T47D (cell line): ENCODE data around the gene ARHGAP18.

Experiments
- DNase-seq, 2 experiments: peaks; one replicate each; pipeline versions ENCODE4 v3.0.0 to v3.0.0-alpha.2; 2011 to 2012; ENCODE audit warnings: low read depth in 1 of 2, low spot score in 1 of 2
- JUND ChIP-seq: IDR thresholded peaks from 2 replicates; pipeline ENCODE4 v1.6.1; 2012; ENCODE audit warnings: low read depth
- in situ Hi-C: cut with HindIII; loops from 2 replicates; pipeline ENCODE4 v1.10.0; 2016; ENCODE audit warnings: low sequenced_read_pairs, low pct_unique_long_range_greater_than_20kb

Gene ARHGAP18

DNA sequence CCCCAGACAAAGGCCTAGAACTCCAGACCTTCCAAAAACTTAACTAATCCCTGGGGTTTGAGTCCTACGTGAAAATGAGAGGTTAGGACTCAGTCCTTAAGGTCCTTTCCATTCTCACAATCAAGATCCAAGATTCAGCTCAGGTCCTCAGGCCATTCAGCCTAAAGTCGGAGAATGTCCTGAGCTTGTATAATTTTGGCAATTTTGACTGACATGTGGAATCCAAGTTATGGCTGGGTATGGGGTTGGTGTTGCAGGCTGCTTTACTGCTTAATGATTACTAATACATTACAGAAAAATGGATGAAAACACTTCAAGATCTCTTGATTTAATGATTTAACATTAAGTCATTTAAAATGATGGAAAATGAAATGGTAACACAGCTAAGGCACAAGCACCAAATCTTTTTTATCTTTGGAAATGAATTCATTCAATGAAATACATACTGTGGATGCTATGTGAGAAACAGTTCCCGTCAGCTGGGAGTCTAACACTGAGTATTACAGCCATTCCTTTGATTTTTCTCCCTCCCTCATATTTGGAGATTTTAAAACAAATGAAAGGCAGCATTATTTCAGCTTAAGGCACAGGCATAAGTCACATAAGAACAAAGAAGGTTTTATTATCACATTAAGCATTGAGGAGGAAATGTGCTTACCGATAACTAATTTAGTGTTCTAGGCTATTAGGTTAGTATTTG is 1.3 kb downstream of the ARHGAP18 start:
- no peak for TF ChIP-seq JUND
- no peak for DNase-seq
- in situ Hi-C loops = no loop called here

DNA sequence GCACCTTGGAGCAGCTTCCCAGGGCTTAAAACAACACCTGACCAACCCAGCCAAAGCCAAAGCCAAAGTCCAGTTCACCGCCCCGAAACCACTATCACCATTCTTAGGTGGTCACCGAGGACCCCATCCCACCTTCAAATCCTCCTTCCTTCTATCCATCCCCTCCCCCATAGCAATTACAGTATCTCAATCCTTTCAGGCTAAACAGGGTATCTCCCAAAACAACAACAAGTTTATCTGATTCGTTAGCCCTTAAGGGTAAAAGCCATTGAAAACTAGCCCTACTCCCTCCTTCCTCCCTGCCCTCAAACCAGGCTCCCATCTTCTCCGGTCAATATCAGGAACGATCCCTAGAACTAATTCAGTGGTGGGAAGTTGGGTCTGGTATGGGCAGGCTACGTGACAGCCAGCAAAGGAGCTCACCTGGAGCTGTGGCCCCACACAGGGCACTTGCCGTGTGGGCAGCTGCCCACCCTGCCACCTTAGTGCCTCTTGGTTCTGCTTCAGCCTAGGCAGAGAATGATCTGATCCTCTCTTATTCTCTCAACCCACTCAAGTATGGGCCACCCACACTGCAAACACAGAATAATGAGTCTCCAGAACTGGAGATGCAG is 2.0 kb downstream of the ARHGAP18 start:
- no peak for TF ChIP-seq JUND
- no peak for DNase-seq
- in situ Hi-C loops = no loop called here

- TF ChIP-seq JUND = no peak
- in situ Hi-C loops = no loop called here
Observed at GRCh38 chr6:129707028-129707427, 2.9 kb downstream of the ARHGAP18 start.

GRCh38 chr6:129705212-129705611 is 4.8 kb downstream of the ARHGAP18 start:
- TF ChIP-seq JUND = no peak
- in situ Hi-C loops = no loop called here
- DNase-seq = no peak

More at GRCh38 chr6:129707028-129707427, 2.9 kb downstream of the ARHGAP18 start:
- no peak for DNase-seq

GRCh38 chr6:129704708-129705107 is 5.3 kb downstream of the ARHGAP18 start:
- DNase-seq = no peak
- TF ChIP-seq JUND = no peak
- in situ Hi-C loops = no loop called here

DNA sequence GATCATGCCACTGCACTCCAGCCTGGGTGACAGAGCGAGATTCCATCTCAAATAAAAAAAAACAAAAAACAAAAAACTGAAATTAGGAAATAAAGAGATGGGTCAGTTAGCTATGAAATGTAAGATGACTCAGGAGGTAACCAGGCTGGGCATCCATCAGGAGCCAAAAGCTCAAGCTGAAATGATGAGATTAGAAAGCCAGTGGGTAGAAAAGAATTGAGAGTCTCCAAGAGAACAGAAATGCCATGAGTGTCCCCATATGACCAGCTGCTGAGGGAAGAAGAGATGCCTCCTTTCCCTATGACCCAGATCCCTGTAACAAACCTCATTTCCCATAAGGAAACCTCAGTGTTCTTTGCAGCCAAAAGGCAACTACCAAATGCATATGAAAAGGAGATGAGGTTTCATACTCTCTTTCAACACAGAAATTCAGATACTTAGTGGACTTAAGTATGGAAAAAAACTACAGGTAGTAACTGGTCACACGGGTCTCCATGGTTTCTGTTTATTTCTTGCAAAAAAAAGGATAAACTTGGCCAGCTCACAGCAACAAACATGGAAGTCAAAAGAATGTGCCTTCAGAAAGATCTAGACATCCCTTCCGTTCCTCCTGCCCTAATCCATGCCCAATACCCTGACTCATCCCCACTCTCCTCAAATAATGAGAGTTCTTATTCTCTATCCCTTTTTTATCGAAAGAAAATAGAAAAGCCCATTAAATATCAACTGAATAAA is 8.1 kb downstream of the ARHGAP18 start:
- in situ Hi-C loops = no loop called here
- no peak for TF ChIP-seq JUND
- DNase-seq = no peak

DNA sequence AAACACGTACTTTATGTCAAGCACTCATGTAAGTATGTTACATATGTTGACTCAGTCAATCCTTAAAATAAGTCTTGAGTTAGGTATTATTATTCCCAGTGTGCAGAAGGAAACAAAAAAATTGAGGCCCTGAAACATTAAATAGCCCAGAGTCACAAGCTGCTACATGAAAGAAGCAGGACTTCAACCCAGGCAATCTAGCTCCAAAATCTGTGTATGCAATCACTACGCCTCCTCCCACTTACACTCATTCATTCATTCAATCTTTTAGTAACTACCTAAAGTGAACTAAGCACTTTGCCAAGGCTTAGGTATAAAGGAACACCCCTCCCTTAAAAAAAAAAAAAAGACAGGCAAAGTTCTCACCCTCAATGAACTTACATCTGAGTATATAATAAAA is 9.3 kb downstream of the ARHGAP18 start:
- no peak for TF ChIP-seq JUND
- in situ Hi-C loops = no loop called here
- no peak for DNase-seq

- TF ChIP-seq JUND = no peak
- DNase-seq = no peak
- in situ Hi-C loops = no loop called here
Observed at GRCh38 chr6:129699659-129700058, 10.3 kb downstream of the ARHGAP18 start.

DNA sequence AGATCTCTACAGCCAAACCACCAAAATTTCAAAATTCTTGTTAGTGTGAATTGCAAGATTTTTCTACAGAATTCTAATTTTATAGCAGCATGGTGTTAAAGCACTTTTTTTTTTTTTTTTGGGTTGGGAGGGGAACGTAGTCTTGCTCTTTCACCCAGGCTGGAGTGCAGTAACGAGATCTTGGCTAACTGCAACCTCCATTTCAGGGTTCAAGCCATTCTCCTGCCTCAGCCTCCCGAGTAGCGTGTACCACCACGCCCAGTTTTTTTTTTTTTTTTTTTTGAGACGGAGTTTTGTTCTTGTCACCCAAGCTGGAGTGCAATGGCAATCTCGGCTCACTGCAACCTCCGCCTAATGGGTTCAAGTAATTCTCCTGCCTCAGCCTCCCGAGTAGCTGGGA is 11.5 kb downstream of the ARHGAP18 start:
- no peak for TF ChIP-seq JUND
- DNase-seq = no peak
- in situ Hi-C loops = no loop called here

DNA sequence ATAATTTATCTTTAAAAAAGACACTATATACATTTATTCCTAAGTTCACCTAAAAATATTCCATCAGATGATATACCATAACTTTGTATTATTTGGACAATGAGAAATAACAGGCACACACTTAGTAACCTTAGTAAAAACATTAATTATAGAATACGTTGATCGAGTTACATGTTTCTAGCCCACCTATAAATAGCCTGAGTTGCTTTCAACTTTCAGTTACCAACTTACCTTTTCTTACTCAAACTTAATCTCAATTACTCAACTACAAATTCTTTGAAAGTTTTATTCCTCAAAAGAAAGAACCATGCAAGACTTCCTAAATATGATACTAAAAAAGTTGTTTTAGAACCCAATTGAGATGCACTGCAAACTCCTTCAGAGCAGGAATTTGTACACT is 12.2 kb downstream of the ARHGAP18 start:
- in situ Hi-C loops = no loop called here
- no peak for TF ChIP-seq JUND
- DNase-seq = no peak

DNA sequence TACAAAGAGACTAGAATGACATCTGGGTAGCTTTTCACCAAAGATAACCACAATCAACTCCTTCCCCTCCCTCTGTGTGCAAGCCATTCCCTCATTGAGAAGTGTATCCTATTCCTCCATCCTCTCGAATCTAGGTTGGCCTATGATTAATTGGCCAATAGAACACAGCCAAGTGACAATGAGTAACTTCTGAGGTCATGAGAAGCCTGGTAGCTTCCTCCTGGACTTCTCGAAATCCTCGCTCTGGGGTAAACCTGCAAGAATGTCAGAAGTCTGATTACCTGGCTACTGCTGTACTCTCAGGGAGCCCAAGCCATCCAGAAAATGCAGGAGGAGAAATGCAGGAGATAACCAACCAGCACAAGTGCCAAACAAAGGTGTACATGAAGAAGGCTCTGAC is 13.1 kb downstream of the ARHGAP18 start:
- TF ChIP-seq JUND = no peak
- DNase-seq = no peak
- in situ Hi-C loops = no loop called here

DNA sequence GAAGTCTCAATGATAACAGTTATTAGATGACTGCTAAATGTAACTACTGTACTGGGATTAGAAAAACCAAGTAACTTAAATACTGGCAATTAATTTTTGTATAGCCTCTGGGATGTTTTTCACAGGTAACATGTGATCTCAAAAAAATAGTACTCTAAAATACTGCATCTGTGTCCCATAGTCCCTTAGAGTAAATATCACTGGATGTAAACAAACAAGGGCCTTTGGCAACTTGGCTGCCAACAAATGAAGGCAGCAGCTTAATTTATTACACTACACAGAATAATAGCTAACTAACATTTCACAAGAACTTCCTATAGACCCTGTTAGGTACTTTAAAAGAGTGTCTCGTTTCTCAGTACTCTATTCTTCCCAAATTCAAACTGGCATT is 14.0 kb downstream of the ARHGAP18 start:
- in situ Hi-C loops = no loop called here
- no peak for TF ChIP-seq JUND
- DNase-seq = no peak

DNA sequence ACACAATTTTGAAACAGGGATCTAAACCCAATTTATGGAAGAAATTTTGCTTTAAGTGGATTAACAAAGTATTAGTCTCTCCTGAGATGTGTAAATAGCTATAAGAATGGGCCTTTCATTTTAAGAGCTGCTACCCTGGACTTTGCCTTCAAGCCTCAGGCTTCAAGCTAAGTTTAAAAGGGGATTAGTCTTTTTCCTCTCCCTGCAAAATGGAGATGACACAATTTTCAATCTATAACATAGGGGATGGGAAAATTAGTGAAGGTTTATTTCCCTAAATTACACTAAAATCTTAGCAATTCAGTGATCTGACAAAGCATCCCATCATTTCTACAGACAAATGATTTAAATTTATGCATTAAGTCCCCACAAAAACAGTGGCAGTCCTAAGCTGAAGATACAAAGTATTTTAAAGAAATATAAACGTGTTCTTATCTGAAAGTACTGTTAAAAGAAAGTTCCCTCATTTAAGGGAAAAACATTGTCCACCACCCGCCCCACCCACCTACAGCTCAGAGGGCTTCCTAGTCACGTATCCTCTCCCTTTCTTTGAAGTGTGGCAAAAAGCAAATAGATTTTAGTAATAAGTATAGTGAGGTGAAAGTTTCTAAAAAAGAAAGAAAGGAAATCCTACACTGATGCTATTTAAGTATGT is 14.5 kb downstream of the ARHGAP18 start:
- no peak for DNase-seq

More for the DNA sequence above, 14.5 kb downstream of the ARHGAP18 start:
- in situ Hi-C loops = no loop called here
- TF ChIP-seq JUND = no peak
